GM23248 (cell line): Measurements from ENCODE around the gene GCN1.

Source experiments
- EZH2 ChIP-seq: fragments of 200-600 bp; sonication (generic); IDR thresholded peaks from 2 replicates; pipeline ENCODE4 v1.6.1; 2018; ENCODE audit warnings: antibody characterized with exemption, mild to moderate bottlenecking; ENCODE audit not compliant: insufficient read depth, poor library complexity, severe bottlenecking
- EZH2phosphoT487 ChIP-seq: fragments of 200-600 bp; sonication (generic); IDR thresholded peaks from 2 replicates; pipeline ENCODE4 v1.6.1; 2018; ENCODE audit warnings: antibody characterized with exemption, moderate library complexity, mild to moderate bottlenecking, low read depth; ENCODE audit not compliant: insufficient read depth

- TF ChIP-seq EZH2phosphoT487, result no peak
- no peak for TF ChIP-seq EZH2
Measured at GRCh38 chr12:120157678-120158077, 36.8 kb downstream of the GCN1 start.
